Stimulated activated CD8-positive, alpha-beta memory T cell treated with anti-CD3 and anti-CD28 coated beads, Interleukin-7, amount 100 ng/mL, for 4 hours (primary cell): ENCODE data around the gene CEP41.

Experiments used
- DNase-seq, 2 donors: peaks; one replicate each; pipeline ENCODE4 v3.0.0-alpha.2; 2020; ENCODE audit warnings: low read depth in 2 of 2

CEP41 gene

DNA sequence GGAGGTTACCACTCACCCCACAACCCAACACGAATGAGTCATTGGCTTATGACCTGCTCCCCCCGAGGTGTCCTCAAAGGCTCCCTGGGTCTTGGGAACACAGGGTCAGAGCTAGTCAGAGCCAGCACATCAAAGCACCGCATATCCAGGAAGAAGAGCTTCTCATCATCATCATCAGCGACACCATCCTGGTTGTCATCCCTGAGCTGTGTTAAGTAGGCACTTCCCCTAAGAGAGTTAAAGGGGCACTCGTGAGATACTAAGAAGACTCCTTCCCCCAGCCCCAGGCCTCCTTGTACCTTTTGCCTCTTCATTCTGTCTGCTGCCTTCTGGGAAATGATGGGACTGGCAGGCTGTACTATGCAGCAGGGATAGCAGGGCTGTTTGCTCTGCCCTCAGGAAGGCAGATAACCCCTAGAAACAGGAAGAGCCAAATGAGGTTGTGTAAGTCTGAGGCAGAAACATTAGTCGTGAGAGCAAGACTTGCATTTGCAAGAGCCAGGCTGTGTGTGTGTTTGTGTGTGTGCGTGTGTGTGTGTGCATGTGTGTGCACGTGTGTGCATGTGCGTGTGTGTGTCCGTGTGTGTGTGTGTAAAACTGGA, 71.6 kb downstream of the CEP41 start:
- no peak for DNase-seq

DNA sequence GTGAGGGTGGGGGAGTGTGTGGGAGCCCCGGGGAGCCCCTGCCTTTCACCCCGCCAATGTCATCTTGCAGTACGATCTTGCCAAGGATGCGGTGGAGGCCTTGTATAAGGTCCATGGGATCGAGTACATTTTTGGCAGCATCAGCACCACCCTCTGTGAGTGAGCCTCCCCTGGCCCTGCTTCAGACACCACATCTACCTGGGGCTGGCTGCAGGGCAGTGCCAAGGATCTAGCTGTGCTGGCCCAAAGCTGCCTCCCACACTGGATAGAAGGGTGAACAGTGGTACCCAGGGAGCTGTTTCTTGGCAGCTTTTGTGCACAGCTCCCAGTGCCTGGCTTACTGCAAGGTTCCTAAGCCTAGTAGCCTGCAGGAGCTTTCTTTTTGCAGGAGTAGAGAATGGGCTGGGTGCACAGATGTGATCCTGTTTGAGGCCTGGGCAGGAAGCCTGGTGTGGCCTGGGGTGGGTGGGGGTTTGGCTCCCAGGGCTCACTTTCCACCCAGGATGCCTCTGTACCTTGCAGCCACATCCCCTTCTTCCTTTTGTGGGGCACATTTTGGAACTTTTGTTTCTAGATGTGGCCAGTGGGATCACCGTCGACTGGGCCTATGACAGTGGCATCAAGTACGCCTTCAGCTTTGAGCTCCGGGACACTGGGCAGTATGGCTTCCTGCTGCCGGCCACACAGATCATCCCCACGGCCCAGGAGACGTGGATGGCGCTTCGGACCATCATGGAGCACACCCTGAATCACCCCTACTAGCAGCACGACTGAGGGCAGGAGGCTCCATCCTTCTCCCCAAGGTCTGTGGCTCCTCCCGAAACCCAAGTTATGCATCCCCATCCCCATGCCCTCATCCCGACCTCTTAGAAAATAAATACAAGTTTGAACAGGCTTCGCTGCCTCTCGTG, 72.7 kb downstream of the CEP41 start:
- DNase-seq = no peak

DNA sequence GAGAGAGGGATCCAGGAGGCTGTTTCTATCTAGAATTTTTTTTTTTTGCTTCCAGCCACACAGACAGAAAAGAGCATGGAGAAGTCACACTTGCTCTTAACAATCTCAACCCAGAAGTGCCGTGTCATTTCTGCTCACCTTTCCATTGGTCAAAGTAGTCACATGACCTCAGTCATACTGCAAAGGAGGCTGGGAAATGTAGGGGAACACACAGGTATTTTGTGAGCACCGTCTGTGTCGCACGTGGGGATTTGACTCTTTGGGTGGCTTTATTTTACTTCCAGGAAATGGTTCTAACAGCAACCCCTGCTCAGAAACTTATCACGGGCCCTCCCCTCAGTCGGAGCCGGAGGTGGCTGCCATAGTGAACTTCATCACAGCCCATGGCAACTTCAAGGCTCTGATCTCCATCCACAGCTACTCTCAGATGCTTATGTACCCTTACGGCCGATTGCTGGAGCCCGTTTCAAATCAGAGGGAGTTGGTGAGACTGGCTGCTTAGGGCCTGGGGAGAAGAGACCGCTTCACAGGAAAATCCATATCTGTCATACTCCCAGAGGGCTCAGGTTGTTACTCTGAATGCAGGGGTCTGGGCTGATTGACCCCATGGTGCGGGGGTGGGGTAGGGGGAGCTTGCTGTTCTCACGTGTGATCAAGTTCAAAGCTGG, 73.6 kb downstream of the CEP41 start:
- DNase-seq = peak in 1 of 2 donors; percentile 13

DNA sequence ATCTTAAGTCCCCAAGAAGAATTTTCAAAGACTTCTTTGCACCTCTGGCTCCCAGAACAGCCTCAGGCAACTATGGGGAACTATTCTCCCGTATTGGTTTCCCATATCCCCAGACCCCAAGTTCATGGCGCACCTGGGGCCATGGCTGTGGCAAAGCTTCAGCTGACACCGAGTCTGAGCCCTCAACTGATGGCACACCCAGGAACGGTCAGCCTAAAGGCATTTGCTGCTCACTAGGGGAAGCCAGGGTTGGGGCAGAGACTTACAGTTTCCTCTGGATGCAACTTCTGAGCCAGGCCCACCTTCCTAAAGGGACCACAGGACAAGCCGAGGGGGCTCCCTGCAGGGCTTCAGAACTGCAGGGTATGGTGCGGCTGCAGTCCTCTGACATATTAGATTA, 74.3 kb downstream of the CEP41 start:
- no peak for DNase-seq

DNA sequence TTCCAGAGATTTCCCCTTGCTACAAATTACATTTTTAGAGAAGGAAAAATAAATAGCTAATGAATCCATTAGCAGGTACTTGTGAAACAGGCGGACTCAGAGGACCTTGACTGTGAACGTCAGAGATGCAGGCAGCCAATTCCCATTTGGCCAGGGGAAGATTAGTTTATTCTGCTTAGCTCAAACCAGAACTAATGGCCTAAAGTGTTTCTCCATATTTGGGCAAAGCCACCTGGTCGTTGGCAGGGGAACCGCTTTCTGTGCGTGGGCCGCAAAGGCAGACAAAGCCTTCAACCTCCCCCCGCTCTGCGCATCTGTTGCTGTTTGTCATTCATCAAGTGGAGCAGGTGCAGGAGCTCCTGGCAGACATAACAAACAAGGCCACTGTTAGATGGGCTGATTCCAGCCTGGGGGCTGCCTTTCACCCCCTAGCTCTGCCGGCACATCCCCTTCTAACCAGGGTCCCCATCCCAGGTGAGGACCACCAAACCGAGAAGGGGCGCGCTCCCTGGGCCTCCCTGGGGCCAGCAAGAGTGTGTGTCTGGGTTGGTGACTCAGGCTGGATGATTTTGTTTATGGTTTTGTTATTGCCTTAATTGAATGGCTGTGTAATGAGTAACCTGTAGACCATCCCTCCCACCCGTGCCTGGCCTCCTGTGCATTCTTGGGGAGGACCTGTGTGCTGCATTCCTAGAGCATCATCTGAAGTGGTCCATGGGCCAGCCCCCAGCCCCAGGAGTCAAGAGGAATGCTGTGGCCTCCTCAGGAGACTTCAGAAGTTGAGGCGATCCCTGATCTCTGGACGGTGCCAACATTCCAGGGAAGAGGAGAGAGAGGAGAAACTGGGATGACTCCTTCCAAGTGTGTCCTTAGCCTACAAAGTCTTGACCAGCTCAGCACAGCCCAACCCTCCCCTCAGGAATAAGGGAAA, 75.0 kb downstream of the CEP41 start:
- DNase-seq = no peak

DNA sequence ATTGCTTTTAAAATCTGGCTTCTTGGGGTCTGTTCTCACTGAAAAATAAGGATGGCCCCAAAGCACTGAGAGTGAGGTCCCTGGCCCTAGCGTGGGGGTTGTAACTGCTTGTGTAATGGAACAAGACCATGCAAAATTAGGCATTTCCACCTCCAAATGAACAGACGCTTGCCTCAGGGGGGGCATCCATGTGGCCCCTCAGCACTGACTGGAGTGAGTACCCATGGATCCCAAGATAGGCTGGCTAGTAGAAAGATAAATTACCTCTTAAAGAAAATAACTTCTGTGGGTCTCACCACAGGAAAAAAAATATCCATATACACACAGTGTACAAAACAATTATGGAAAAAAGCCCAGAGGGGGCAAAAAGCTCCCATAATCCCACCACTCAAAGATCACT, 75.7 kb downstream of the CEP41 start:
- DNase-seq = no peak

DNA sequence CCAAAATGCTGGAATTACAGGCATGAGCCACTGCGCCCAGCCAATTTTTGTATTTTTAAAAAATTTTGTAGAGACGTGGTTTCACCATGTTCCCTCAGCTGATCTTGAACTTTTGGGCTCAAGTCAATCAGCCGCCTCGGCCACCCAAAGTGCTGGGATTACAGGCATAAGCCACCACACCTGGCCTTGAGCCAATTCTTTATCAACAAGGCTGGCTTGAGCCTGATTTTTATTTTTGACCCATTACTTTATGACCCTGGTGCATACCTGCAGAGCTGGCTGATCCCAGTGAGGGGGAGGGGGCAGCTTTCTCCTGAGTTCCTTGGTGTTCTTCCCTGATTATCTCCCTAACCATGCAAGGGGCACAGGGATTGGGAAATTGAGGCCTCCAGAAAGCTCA, 76.4 kb downstream of the CEP41 start:
- DNase-seq = no peak

DNA sequence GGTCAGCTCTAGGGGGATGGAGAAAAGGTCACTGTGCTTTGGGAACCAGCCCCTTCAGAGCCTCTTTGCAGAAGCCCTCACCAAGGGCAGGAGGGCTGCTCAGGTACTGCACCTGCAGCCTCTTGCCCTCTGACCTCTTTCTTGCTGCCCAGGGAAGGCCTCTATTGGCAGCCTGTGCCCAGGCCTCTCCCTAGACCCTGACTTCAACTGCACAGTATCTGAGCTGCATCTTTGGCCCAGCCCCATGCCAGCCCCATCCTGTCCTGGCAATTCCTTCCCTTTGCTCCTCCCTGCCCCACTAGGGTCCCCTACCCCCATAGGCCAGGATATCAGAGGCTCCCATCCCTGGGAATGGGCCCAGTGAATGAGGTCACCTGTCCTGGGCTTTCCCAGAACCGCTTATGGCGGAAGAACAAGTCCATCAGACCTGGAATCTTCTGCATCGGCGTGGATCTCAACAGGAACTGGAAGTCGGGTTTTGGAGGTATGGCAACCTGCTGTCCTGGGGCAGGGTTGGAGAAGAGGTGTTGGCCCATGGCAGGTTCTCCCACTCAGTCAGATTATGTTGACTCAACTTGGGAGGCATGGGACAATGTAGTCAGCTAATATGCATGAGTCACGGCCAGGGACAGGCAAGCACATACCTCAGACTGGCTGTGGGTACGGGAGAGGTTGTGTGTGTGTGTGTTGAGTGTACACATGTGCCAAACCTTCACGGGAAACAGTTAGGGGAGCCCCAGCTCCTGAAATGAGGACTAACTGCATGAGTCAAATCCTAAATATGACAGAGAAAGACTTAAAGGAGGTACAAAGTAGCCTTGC, 77.6 kb downstream of the CEP41 start:
- DNase-seq = no peak

DNA sequence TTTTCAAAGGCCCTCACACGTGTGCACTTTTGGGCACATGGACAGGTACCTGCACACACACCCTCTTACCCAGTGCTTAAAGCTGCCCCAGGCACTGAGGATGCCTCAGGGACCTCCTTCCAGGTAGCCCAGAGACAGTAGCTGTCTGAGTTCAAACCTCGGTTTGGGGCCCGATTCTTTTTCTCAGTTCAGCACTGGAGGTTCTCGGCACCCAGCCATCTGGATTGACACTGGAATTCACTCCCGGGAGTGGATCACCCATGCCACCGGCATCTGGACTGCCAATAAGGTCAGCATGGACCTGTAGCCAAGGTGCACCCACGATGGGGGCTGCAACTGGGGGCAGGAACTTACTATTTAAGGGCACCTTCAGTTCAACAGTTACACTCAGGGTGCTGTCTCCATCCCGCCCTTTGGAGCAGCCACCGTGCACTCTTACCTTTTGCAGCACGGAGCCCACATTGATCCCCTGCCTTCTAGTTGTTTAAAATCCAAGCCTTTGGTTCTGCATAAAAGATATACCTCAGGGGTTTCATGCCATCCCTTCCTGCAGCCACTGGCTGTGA, 78.5 kb downstream of the CEP41 start:
- no peak for DNase-seq

DNA sequence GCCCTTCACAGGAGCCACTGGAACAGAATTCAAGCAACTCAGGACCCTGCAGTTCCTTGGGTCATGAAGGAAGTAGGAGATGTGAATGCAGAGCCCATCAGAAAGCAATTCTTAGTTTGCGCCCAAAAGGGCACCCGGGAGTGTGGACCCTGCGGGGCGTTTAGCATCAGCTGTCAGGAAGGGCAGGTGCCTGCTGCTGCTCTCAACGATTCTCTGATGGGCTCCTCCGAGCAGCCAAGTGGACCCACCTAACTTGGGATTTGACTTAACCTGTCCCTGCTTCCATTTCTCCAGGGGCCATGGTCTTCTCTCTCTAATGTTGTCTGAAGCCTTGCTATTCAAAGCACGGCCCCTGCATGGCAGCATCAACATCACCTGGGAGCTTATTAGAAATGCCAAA, 79.1 kb downstream of the CEP41 start:
- no peak for DNase-seq

DNA sequence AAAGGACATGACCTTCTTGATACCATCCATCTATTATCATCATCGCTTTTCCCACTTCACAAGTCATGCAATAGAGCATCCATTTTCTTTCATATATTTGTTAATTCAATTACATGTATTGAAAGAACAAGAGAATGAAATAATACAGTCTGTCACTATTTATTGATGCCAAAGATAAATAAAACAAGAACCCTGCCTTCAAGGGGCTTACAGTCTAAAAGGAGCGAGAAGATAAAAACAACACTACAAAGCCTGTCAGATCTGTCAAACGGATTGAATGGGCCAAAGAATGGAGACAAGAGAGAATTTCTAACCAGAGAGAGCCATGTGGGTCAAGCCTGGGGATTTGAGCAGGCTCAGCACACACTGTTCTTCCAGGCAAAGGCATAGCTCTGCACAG, 80.3 kb downstream of the CEP41 start:
- DNase-seq = no peak

DNA sequence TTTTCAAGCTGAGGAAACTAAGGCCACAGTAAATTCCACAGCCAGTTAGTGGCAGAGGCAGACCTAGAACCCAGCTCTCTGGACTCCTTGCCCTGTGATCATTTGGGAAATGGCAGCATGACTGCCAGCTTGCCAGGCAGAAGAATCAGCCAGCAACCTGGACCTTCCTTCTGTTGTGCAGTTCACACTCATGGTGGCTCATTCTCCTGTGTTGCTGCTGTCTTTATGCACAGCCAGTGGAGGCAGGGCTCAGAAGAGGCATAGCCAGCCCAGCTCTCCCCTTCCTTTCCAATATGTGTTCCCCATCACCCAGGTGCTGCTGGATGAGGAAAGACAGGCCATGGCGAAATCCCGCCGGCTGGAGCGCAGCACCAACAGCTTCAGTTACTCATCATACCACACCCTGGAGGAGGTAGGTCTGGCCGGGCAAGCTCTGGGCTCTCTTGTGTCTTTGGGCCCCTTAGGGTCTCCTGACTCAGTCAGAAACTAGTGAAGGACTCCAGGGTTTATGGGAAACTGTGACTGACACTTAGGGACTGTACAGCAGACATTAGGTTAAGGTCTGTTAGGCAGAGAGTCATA, 81.4 kb downstream of the CEP41 start:
- no peak for DNase-seq

DNA sequence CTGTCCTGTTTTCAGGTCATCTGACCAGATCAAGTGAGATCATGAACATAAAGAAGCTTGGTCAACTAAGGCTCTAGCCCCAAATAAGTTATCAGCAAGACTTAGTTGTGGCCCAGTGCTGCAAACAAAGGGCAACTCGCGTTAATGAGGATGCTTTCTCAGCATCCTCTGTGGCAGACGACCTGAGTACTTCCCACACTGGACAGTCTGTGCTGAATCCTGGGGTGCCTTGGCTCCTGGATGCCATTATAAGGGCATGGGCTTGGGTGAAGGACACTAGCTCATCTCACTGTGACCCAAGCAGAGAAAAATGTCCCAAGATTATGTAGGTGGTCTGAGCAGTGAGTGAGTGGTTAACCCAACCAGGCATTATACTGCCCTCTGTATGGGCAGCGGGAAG, 82.3 kb downstream of the CEP41 start:
- no peak for DNase-seq

DNA sequence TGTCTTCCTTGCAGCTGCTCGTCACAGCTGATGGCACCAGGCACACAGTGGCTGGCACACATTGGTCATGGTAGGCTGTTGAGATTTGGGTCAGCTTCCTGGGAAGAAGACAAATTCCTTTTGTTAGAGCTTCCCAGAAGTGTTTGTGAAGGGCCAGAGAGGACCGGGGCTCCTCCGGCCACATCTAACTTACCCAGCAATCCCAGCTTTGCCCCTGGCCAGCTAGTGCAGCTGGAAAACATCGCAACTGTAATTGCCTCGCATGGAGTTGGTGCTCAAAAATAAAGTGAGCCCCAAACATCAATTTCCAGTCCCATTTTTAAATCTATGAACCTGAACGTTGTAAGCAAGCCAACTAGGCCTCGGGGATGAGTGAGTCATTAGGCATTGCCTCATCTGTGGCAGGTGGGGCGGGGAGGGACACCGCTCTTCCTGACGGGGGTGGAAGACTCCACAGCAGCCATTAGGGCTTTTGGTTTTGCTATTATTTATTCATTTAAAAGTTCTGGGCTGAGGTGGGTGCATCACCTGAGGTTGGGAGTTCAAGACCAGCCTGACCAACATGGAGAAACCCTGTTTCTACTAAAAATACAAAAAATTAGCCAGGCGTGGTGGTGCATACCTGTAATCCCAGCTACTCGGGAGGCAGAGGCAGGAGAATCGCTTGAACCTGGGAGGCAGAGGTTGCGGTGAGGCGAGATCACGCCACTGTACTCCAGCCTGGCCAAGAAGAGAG, 83.8 kb downstream of the CEP41 start:
- no peak for DNase-seq

DNA sequence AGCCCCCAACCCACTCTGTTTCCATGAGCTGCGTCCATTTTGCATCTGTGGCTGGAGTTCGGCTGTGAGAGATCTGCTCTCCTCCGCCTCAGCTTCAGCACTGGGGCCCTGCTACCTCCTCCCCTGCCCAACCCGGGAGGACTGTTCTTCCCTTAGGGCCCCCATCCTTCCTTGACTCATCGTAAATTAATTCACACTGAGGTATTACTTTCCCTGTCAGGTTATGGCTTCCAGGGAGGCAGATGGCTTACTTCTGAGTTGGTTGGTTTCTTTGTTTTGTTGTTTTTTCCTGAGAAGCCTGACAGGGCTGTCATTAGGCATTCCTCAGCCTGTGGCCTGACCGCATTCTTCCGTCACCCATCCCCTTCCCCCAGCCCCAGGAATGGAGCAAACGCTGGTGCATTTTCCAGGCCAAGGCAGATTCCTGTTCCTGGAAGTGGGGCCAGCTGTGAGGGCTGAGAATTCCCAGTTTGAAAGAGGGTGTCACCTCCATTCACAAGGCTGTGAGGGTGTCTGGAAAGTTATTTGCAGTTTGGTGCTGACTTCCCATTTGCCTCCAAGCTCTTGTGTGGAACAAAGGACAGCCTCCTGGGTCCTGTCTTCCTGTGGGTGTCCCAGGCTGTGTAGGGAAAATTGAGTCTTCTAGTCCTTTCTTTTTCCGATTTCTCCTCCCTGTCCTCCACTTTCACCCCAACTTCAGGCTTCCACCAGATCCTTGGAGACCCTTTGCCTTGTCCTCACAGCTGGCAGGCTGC, 84.5 kb downstream of the CEP41 start:
- no peak for DNase-seq

DNA sequence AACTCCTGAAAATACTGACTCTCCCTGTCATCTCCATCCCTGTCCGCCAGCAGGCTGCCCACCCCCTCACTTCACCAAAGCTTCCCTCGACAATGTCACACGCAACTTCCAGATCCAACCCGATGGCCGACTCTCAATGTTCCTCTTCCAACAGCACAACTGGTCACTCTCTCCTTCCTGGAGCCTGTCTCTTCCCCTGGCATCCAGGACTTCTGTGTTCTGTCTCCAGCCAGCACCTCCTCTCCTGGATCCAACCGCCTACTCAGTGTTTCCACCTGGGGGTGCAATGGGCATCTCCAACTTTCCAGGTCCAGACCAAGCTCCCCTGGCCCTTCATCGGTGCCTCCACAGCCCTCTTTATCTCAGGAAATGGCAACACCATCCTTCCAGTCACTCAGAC, 87.6 kb downstream of the CEP41 start:
- DNase-seq = no peak

DNA sequence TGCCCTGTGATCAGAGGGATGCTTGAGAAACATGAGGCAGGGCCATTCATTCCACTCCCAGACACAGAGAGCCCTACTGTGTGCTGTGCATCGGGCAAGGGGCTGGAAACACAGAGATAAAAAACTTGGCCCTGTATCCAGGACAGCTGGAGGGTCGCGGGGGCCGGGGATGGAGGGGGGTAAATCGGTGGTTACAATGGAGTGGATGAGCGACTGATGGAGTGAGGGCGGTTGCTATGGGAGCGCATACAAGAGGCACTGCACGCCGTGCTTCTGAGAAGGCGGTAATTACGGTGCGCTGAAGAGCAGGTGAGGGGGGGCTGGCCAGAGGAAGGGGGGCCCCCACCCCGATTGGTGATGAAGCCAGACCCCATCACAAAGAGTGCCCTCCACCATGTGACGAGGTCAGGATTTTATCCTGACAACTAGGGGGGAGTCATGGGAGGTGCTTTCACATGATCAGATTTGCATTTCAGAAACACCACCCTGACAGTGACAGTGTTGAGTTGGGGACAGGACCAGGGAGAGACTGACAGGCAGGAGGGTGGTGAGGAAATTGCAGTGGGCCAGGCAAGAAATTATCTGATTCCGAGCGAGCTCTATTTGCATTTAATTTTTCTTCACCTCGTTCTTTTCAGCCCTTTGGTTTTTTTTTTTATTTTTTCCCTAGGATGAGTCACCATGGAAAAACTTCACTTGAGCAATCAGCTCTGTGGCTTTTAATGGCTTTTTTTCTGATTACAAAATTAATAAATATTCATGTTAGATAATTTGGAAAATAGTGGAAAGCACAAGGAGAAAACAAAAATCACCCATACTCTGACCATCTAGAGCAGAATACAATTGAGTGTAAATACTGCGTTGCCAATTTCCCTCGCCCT, 88.4 kb downstream of the CEP41 start:
- no peak for DNase-seq

DNA sequence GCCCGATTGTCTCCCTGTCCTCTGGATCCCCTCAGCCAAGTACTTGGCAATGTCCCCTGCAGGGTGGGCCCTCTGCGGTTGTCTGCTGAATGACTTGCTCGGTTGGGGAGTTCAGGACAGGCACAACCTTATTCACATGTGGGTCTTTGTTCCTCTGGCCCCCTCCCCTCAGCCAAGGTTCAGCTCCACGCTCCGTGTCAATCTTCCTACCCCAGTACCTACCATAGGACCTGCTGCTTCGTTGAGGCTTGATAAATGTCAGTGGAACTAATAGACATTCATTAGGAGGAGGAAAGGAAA, 89.1 kb downstream of the CEP41 start:
- DNase-seq = no peak
